HEK293T (cell line): ENCODE data around the gene ELMO2.

Experiments
- ARNT ChIP-seq: fragments of 450-650 bp; IDR thresholded peaks from 2 replicates; pipeline ENCODE4 v1.6.1; 2017; ENCODE audit warnings: mild to moderate bottlenecking
- ELF4 ChIP-seq: fragments of 450-650 bp; IDR thresholded peaks from 2 replicates; pipeline ENCODE4 v1.6.1; 2017; ENCODE audit warnings: antibody characterized with exemption
- FOXM1 ChIP-seq: fragments of 450-650 bp; IDR thresholded peaks from 2 replicates; pipeline ENCODE4 v1.6.1; 2017; ENCODE audit warnings: mild to moderate bottlenecking, borderline replicate concordance
- HDGF ChIP-seq: fragments of 450-650 bp; IDR thresholded peaks from 2 replicates; pipeline ENCODE4 v1.6.1; 2017; ENCODE audit warnings: antibody characterized with exemption, borderline replicate concordance
- L3MBTL2 ChIP-seq: fragments of 450-650 bp; conservative IDR thresholded peaks from 2 replicates; pipeline ENCODE4 v1.6.1; 2016; ENCODE audit warnings: mild to moderate bottlenecking
- NFRKB ChIP-seq: fragments of 450-650 bp; IDR thresholded peaks from 2 replicates; pipeline ENCODE4 v1.6.1; 2016; ENCODE audit warnings: mild to moderate bottlenecking, moderate library complexity
- SP1 ChIP-seq: fragments of 450-650 bp; IDR thresholded peaks from 2 replicates; pipeline ENCODE4 v1.6.1; 2017
- SUZ12 ChIP-seq: fragments of 450-650 bp; IDR thresholded peaks from 2 replicates; pipeline ENCODE4 v1.6.1; 2016; ENCODE audit warnings: mild to moderate bottlenecking
- ZNF384 ChIP-seq: fragments of 450-650 bp; IDR thresholded peaks from 2 replicates; pipeline ENCODE4 v1.6.1; 2016

DNA sequence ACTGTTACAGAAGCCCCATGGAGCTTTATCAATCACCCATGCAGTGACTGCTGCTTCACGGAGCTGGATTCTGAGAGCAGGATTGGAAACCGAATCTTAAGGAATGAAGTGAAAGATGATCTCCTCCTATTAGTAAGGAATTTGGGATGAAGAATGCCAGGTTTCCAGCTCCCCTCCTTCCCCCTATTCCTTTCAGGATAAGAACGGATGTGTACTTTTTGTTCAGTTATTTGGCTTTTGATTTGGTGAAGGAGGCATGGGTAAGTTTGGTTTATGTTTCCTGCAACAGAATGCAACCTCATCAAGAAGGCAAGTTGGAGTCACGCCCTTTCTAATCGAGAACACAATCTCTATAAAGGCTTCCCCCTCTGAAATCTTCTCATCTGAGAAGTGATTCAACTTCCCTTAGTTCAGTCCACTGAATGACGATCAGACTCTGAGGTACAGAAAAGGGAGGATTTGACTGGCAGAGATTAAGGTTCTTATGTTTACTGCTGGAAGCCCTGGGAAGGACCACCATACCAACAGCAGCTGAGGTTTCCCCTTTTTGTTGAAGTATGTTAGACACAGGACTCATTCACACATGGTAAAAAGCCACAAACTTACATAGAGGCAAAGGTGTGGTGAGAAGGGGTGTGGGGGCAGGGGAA is 5.5 kb downstream of the ELMO2 start:
- TF ChIP-seq HDGF (no peak), NFRKB (no peak), SUZ12 (no peak), ZNF384 (no peak), FOXM1 (no peak), ELF4 (no peak), L3MBTL2 (no peak), SP1 (no peak), ARNT (no peak)
